K562 (cell line): ENCODE results near the gene RNF217. TPM values are rescaled to one million over a fixed set of nuclear protein-coding genes. Genes with fewer than 3 reads are reported as not detected.

Experiments
- ATAC-seq: fragments of 200-7000 bp; cut with Tn5 transposase; 3 replicates; pipeline ENCODE4 v1.9.1; 2020; ENCODE audit warnings: moderate library complexity
- BruUV-seq: library from RNA; stranded (reverse); fragments of 400-500 nt; replicated peaks from 2 replicates; lab custom pipeline; 2021; lab: Mats Ljungman, UMichigan
- CTCF ChIA-PET: fragments of 300-600 bp; formaldehyde crosslinking; extraction: SDS; loops from one replicate; lab custom pipeline; 2021; ENCODE audit warnings: low intra/inter-chr PET ratio; lab: Yijun Ruan, JAX
- POLR2A ChIA-PET: fragments of 300-600, 350-650 bp; sonication (Branson Sonifier 250); formaldehyde crosslinking; extraction: SDS; loops from one replicate; lab custom pipeline; 2021; ENCODE audit warnings: antibody characterized with exemption, inconsistent platforms; lab: Yijun Ruan, JAX
- DNase-seq, 4 experiments: peaks; one replicate each; pipeline versions ENCODE4 v3.0.0 to v3.0.0-alpha.2; 2011 to 2018; ENCODE audit warnings: low spot score in 3 of 4, mixed read lengths in 3 of 4; ENCODE audit errors: extremely low read depth in 1 of 4
- FAIRE-seq: peaks from 2 replicates; lab custom pipeline; 2011; peaks lifted over from hg19 to GRCh38; lab: Jason Lieb, UNC
- H2AFZ ChIP-seq: 2 replicates; pipeline ENCODE4 v1.6.0; 2011; ENCODE audit warnings: low read depth, low read length, control low read depth, inconsistent platforms
- H3K27ac ChIP-seq: fragments of 200-600 bp; 3 replicates; pipeline ENCODE4 v1.8.0; 2011; ENCODE audit warnings: low read depth, mild to moderate bottlenecking, control low read depth, inconsistent platforms, low read length, moderate library complexity, mixed read lengths; ENCODE audit errors: extremely low read depth
- H3K27me3 ChIP-seq, 2 experiments: fragments of 300-600 bp in 1 of 2; 2 replicates in 1 of 2; 3 replicates in 1 of 2; pipeline versions ENCODE4 v1.6.0 to v1.8.0; 2011; ENCODE audit warnings: inconsistent platforms in 2 of 2, low read length in 2 of 2, mild to moderate bottlenecking in 1 of 2, mixed read lengths in 1 of 2, moderate library complexity in 1 of 2; ENCODE audit not compliant: control insufficient read depth in 2 of 2, insufficient read depth in 2 of 2
- H3K36me3 ChIP-seq: fragments of 300-600 bp; 3 replicates; pipeline ENCODE4 v1.8.0; 2011; ENCODE audit warnings: mild to moderate bottlenecking, low read length, inconsistent platforms; ENCODE audit not compliant: control insufficient read depth, insufficient read depth
- H3K4me1 ChIP-seq, 2 experiments: fragments of 200-600 bp in 1 of 2; replicated peaks in 1 of 2; 2 replicates in 1 of 2; 3 replicates in 1 of 2; pipeline versions ENCODE4 v1.5.1 to v1.8.0; 2011; ENCODE audit warnings: inconsistent platforms in 2 of 2, low read length in 2 of 2, mild to moderate bottlenecking in 1 of 2, mixed read lengths in 1 of 2, moderate library complexity in 1 of 2; ENCODE audit not compliant: control insufficient read depth in 2 of 2, insufficient read depth in 2 of 2
- H3K4me2 ChIP-seq: 2 replicates; pipeline ENCODE4 v1.6.1; 2011; ENCODE audit warnings: low read length, control low read depth, inconsistent platforms, mixed read lengths; ENCODE audit not compliant: insufficient read depth
- H3K4me3 ChIP-seq: fragments of 200-600 bp; sonication (generic), shearing (Covaris generic); 2 replicates; pipeline ENCODE4 v1.5.1; 2016; ENCODE audit warnings: control low read depth, inconsistent platforms
- H3K79me2 ChIP-seq: fragments of 200-600 bp; 3 replicates; pipeline ENCODE4 v1.8.0; 2011; ENCODE audit warnings: low read length, inconsistent platforms; ENCODE audit not compliant: control insufficient read depth, insufficient read depth
- H3K9ac ChIP-seq, 2 experiments: 2 replicates each; pipeline versions ENCODE4 v1.6.0 to v1.6.1; 2011; ENCODE audit warnings: low read depth in 2 of 2, low read length in 2 of 2, control low read depth in 1 of 2, inconsistent platforms in 1 of 2, mild to moderate bottlenecking in 1 of 2, mixed read lengths in 1 of 2; ENCODE audit not compliant: insufficient read depth in 1 of 2
- H3K9me1 ChIP-seq: one replicate; pipeline ENCODE4 v1.6.0; 2011; ENCODE audit warnings: inconsistent platforms, mild to moderate bottlenecking, low read length, moderate library complexity; ENCODE audit not compliant: control insufficient read depth, insufficient read depth
- H3K9me3 ChIP-seq: replicated peaks from 2 replicates; pipeline ENCODE4 v1.5.1; 2011; ENCODE audit warnings: low read depth, low read length, inconsistent platforms; ENCODE audit not compliant: control insufficient read depth, insufficient read depth
- H4K20me1 ChIP-seq: replicated peaks from 2 replicates; pipeline ENCODE4 v1.6.1; 2011; ENCODE audit warnings: low read length, inconsistent platforms, mixed read lengths; ENCODE audit not compliant: control insufficient read depth, insufficient read depth
- CCNT2 ChIP-seq: IDR thresholded peaks from 2 replicates; pipeline ENCODE4 v1.6.1; 2011; ENCODE audit warnings: borderline replicate concordance, low read depth, mild to moderate bottlenecking, moderate library complexity, mixed read lengths, low read length; ENCODE audit not compliant: insufficient read length; ENCODE audit errors: extremely low read depth
- CEBPB ChIP-seq: fragments of 450-650 bp; IDR thresholded peaks from 2 replicates; pipeline ENCODE4 v1.6.1; 2016; ENCODE audit warnings: missing genetic modification characterization, missing compliant biosample characterization
- CEBPG ChIP-seq, 3 experiments: fragments of 200-800 bp in 1 of 3; sonication (Bioruptor generic) in 1 of 3; sonication (generic) in 1 of 3; formaldehyde crosslinking in 1 of 3; IDR thresholded peaks in 2 of 3; conservative IDR thresholded peaks in 1 of 3; 2 replicates each; pipeline versions ENCODE4 v1.6.1 to v1.8.0; 2016 to 2022; ENCODE audit warnings: missing compliant biosample characterization in 2 of 3, missing genetic modification characterization in 2 of 3, mild to moderate bottlenecking in 1 of 3, missing genetic modification reagents in 1 of 3
- E2F3 ChIP-seq: fragments of 250-450 bp; sonication (Bioruptor Pico); IDR thresholded peaks from 2 replicates; pipeline ENCODE4 v1.4.0; 2020; ENCODE audit warnings: mild to moderate bottlenecking
- L3MBTL2 ChIP-seq: fragments of 450-650 bp; IDR thresholded peaks from 2 replicates; pipeline ENCODE4 v1.6.1; 2016; ENCODE audit warnings: mild to moderate bottlenecking, moderate library complexity
- MTA1 ChIP-seq: fragments of 450-650 bp; IDR thresholded peaks from 2 replicates; pipeline ENCODE4 v1.6.1; 2017; ENCODE audit warnings: borderline replicate concordance
- NFE2 ChIP-seq: IDR thresholded peaks from 2 replicates; pipeline ENCODE4 v1.6.1; 2014; ENCODE audit warnings: antibody characterized with exemption, low read depth
- RCOR1 ChIP-seq, 2 experiments: IDR thresholded peaks; 2 replicates each; pipeline ENCODE4 v1.6.1; 2012; ENCODE audit warnings: low read depth in 2 of 2, low read length in 2 of 2, borderline replicate concordance in 1 of 2, improper control_type of control experiment in 1 of 2
- SNIP1 ChIP-seq: fragments of 450-650 bp; IDR thresholded peaks from 2 replicates; pipeline ENCODE4 v1.7.1; 2017; ENCODE audit warnings: low read depth, mild to moderate bottlenecking
- ZNF766 ChIP-seq: fragments of 200-800 bp; sonication (Bioruptor generic); conservative IDR thresholded peaks from 2 replicates; pipeline ENCODE4 v1.6.1; 2016; ENCODE audit warnings: missing genetic modification characterization, missing compliant biosample characterization
- WGBS: fragments of 100-300 bp; shearing (Covaris generic); methylation state at CpG from one replicate; pipeline ENCODE4 v1.1.6; 2016; ENCODE audit warnings: low coverage, mixed read lengths; ENCODE audit not compliant: insufficient coverage; ENCODE audit errors: missing lambda C conversion rate; 5-methylcytosine and 5-hydroxymethylcytosine counted together
- in situ Hi-C: fragments of 300-500 bp; cut with MboI; formaldehyde crosslinking; loops from 4 replicates; pipeline ENCODE4 v1.15.0; 2018; ENCODE audit warnings: inconsistent platforms, mixed read lengths
- intact Hi-C: fragments of 100-400 bp; cut with micrococcal nuclease; formaldehyde crosslinking; loops from 2 replicates; pipeline ENCODE4 v1.14.2; 2022
- polyA plus RNA-seq, 8 experiments: library from polyadenylated mRNA; depleted of rRNA in 4 of 8; stranded (reverse) in 5 of 8; unstranded in 3 of 8; fragments of >200 nt; fragmentation: Nextera tagmentation in 2 of 8; fragmentation: Illumina TruSeq in 1 of 8; extraction: Ambion mirVana in 2 of 8; extraction: Trizol in 1 of 8; gene quantifications; 2 replicates each; pipeline versions ENCODE4 v1.2.1 to v1.2.3, GENCODE V29; 2011 to 2014; ENCODE audit warnings: inconsistent platforms in 1 of 8, missing spikeins in 1 of 8
- total RNA-seq, 7 experiments: library from RNA; depleted of rRNA in 6 of 7; stranded (reverse); fragments of >200 nt in 6 of 7; fragmentation: Illumina TruSeq in 2 of 7; extraction: Trizol in 2 of 7; gene quantifications; 2 replicates each; pipeline versions ENCODE4 v1.2.1 to v1.2.3, GENCODE V29; 2011 to 2021; ENCODE audit warnings: low replicate concordance in 1 of 7
- TF ChIP-seq, protein P1 (sequence below): sonication (generic); formaldehyde crosslinking; IDR thresholded peaks from 2 replicates; pipeline ENCODE4 v1.8.1; 2023; ENCODE audit warnings: mild to moderate bottlenecking, missing genetic modification reagents
- TF ChIP-seq, protein P2 (sequence below), 2 experiments: fragments of 450-650 bp; IDR thresholded peaks; 2 replicates each; pipeline ENCODE4 v1.6.1; 2018; ENCODE audit warnings: mild to moderate bottlenecking in 2 of 2, low read depth in 1 of 2; ENCODE audit not compliant: partially characterized antibody in 2 of 2

RNF217 gene
- total and polyA plus RNA-seq, 9 of the 15 experiments (the other 6 are each of a cell fraction or from before 2014, with no cell fraction given): 2.9 to 25.6 (median 12.0) TPM

DNA sequence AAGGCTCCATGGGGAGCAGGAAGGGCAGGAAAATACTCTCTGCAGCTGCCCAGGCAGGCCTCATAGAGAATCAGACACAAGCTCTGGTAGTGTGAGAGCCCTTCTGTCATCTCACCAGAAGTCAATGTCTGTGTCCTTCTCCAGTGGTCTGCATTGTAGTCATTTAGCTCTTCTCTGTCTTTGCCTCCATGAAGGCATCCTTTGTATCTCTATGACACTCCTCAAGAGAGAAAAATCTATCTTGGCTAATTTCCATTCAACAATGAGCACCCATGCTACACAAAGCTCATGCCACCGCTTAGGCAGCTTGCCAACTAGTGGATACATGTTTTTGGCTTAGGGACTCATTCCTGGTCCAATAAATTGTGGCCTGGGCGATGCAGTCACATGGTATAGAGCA, 92.1 kb downstream of the RNF217 start (continued):
- TF ChIP-seq, protein P1, sequence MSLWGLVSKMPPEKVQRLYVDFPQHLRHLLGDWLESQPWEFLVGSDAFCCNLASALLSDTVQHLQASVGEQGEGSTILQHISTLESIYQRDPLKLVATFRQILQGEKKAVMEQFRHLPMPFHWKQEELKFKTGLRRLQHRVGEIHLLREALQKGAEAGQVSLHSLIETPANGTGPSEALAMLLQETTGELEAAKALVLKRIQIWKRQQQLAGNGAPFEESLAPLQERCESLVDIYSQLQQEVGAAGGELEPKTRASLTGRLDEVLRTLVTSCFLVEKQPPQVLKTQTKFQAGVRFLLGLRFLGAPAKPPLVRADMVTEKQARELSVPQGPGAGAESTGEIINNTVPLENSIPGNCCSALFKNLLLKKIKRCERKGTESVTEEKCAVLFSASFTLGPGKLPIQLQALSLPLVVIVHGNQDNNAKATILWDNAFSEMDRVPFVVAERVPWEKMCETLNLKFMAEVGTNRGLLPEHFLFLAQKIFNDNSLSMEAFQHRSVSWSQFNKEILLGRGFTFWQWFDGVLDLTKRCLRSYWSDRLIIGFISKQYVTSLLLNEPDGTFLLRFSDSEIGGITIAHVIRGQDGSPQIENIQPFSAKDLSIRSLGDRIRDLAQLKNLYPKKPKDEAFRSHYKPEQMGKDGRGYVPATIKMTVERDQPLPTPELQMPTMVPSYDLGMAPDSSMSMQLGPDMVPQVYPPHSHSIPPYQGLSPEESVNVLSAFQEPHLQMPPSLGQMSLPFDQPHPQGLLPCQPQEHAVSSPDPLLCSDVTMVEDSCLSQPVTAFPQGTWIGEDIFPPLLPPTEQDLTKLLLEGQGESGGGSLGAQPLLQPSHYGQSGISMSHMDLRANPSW (CRISPR knock-in tag): no peak
- TF ChIP-seq L3MBTL2 (no peak), MTA1 (no peak), SNIP1 (no peak), ZNF766 (no peak), E2F3 (CRISPR knock-in tag) (no peak)
- TF ChIP-seq, all 486 proteins: peak for 0

DNA sequence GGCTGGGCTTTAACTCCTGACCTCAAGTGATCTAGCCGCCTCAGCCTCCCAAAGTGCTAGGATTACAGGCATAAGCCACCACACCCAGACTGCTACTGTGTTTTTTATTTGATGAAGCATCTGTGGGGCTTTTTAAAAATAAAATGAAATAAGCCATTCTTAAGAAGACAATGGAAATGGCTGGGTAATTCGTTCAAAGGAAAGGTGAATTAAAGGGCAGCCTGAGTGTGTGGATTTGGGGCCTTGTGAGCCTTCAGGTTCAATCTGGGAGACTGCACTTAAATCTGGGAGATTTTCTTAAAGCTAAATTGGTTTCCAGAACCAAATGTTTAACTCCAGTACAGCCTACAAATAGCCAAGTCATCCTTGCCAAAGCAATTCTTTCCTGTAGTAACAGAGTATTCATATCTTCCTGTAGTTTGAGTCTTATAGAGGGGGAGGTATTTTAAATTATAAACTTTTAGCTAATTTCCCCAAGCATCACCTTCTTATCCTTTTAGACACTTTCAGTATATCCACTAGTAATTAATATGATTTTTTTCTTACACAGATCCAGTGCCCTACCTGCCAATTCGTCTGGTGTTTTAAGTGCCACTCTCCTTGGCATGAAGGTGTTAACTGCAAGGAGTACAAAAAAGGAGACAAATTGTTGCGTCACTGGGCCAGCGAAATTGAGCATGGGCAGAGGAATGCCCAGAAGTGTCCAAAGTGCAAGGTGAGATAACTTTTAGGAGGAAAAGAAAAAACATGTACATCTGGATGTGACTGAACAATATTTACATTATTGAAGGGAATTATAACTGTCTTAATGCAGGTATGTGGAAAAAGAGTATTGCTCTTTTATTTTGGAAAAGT, 95.4 kb downstream of the RNF217 start:
- peaks cover 25% of the 10 kb centered on the region for H3K36me3 ChIP-seq
- 66% methylated on average over 5 of the region's 5 CpGs for WGBS
- no peak for FAIRE-seq
- H3K9me3 ChIP-seq: no peaks in the 10 kb centered on the region
- intact Hi-C loops (no loop called here), in situ Hi-C loops (no loop called here)
- H3K79me2 ChIP-seq: peaks cover 6% of the 10 kb centered on the region; the same call in 1 of the 3 replicates
- H3K4me2 ChIP-seq: no peak overlapping the region
- no peak overlapping the region for H3K9ac ChIP-seq
- CTCF ChIA-PET: no interaction called here
- H2AFZ ChIP-seq: no peak overlapping the region
- peak; percentile 30; the same call in 2 of the 3 replicates for ATAC-seq
- POLR2A ChIA-PET: interaction anchor here (0.6 kb wide), 2 partner anchors 89 to 177 kb away, joined by 3 to 5 read pairs; no protein-coding TSS in a partner anchor
- BruUV-seq: no TSS peak
- DNase-seq: no peak
- no peaks in the 10 kb centered on the region for H3K9me1 ChIP-seq
- no peak overlapping the region for H3K4me3 ChIP-seq
- H3K27me3 ChIP-seq: no peaks in the 10 kb centered on the region
- no peaks in the 10 kb centered on the region for H4K20me1 ChIP-seq
- H3K4me1 ChIP-seq: peaks cover 0 to 4% of the 10 kb centered on the region in 2 experiments; a peak in 1 of 5 replicates
- H3K27ac ChIP-seq: no peak overlapping the region
- TF ChIP-seq, protein P2, sequence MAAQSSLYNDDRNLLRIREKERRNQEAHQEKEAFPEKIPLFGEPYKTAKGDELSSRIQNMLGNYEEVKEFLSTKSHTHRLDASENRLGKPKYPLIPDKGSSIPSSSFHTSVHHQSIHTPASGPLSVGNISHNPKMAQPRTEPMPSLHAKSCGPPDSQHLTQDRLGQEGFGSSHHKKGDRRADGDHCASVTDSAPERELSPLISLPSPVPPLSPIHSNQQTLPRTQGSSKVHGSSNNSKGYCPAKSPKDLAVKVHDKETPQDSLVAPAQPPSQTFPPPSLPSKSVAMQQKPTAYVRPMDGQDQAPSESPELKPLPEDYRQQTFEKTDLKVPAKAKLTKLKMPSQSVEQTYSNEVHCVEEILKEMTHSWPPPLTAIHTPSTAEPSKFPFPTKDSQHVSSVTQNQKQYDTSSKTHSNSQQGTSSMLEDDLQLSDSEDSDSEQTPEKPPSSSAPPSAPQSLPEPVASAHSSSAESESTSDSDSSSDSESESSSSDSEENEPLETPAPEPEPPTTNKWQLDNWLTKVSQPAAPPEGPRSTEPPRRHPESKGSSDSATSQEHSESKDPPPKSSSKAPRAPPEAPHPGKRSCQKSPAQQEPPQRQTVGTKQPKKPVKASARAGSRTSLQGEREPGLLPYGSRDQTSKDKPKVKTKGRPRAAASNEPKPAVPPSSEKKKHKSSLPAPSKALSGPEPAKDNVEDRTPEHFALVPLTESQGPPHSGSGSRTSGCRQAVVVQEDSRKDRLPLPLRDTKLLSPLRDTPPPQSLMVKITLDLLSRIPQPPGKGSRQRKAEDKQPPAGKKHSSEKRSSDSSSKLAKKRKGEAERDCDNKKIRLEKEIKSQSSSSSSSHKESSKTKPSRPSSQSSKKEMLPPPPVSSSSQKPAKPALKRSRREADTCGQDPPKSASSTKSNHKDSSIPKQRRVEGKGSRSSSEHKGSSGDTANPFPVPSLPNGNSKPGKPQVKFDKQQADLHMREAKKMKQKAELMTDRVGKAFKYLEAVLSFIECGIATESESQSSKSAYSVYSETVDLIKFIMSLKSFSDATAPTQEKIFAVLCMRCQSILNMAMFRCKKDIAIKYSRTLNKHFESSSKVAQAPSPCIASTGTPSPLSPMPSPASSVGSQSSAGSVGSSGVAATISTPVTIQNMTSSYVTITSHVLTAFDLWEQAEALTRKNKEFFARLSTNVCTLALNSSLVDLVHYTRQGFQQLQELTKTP (IDR thresholded peaks at IDR 0.05; ENCODE audit: low read depth in 1 of 2, partially characterized antibody in 2 of 2): no peak
- TF ChIP-seq CEBPG (CRISPR knock-in tag; IDR thresholded peaks at IDR 0.05) (no peak), CEBPG (tag; conservative IDR thresholded peaks at IDR 0.05 in 1 of 2, IDR thresholded peaks at IDR 0.05 in 1 of 2) (0 out of 4 replicates have a peak, but pooled peaks of 1 of the 2 experiments have one; percentile 24), CEBPB (tag) (peak; percentile 43), CCNT2 (no peak), RCOR1 (IDR thresholded peaks at IDR 0.05; ENCODE audit: borderline replicate concordance in 1 of 2, low read depth in 2 of 2, low read length in 2 of 2) (no peak), NFE2 (peak; percentile 64)
